GM08714 (cell line): ENCODE data around the gene DMKN.

Experiments
- H3K4me3 ChIP-seq: fragments of 200-500 bp; sonication (Bioruptor generic); 2 replicates; pipeline ENCODE4 v1.5.1; 2014; ENCODE audit warnings: mild to moderate bottlenecking, low read length, inconsistent platforms
- ZNF274 ChIP-seq: IDR thresholded peaks from 2 replicates; pipeline ENCODE4 v1.6.1; 2012; ENCODE audit warnings: mild to moderate bottlenecking, low read depth, low read length

Gene DMKN

GRCh38 chr19:35542209-35542608 is 28.8 kb upstream of the DMKN start:
- no peak for TF ChIP-seq ZNF274
- no peak overlapping the region for H3K4me3 ChIP-seq

GRCh38 chr19:35540356-35540927 is 27.0 kb upstream of the DMKN start:
- H3K4me3 ChIP-seq = no peak overlapping the region
- no peak for TF ChIP-seq ZNF274

- TF ChIP-seq ZNF274 = no peak
- H3K4me3 ChIP-seq = no peak overlapping the region
Measured at GRCh38 chr19:35539850-35540249, 26.4 kb upstream of the DMKN start.

GRCh38 chr19:35539314-35539713 is 25.9 kb upstream of the DMKN start:
- H3K4me3 ChIP-seq = no peak overlapping the region
- TF ChIP-seq ZNF274 = no peak

- TF ChIP-seq ZNF274 = no peak
- H3K4me3 ChIP-seq = no peak overlapping the region
Measured at GRCh38 chr19:35534803-35535480, 21.5 kb upstream of the DMKN start.

- no peak overlapping the region for H3K4me3 ChIP-seq
- no peak for TF ChIP-seq ZNF274
Measured at GRCh38 chr19:35533822-35534392, 20.5 kb upstream of the DMKN start.

- H3K4me3 ChIP-seq = no peak within 1 kb of the TSS
- TF ChIP-seq ZNF274 = no peak
Measured at GRCh38 chr19:35533201-35533821, 19.9 kb upstream of the DMKN start, which contains the start of gene GAPDHS. TSS of gene GAPDHS (plus strand) at chr19:35533456. CDS start at chr19:35533528, 72 bp downstream.

- H3K4me3 ChIP-seq = no peak overlapping the region
- TF ChIP-seq ZNF274 = no peak
Measured at GRCh38 chr19:35531291-35531690, 17.8 kb upstream of the DMKN start.

GRCh38 chr19:35529241-35530218 is 16.1 kb upstream of the DMKN start:
- H3K4me3 ChIP-seq = no peak overlapping the region
- no peak for TF ChIP-seq ZNF274

- TF ChIP-seq ZNF274 = no peak
- no peak within 1 kb of the TSS for H3K4me3 ChIP-seq
Measured at GRCh38 chr19:35528218-35529038, 15.0 kb upstream of the DMKN start, which contains the start of gene SBSN. TSS of gene SBSN (minus strand) at chr19:35528311. CDS start at chr19:35528281, 30 bp downstream.

- no peak for TF ChIP-seq ZNF274
- H3K4me3 ChIP-seq = no peak overlapping the region
Measured at GRCh38 chr19:35525873-35526272, 12.4 kb upstream of the DMKN start.

- no peak for TF ChIP-seq ZNF274
- no peak overlapping the region for H3K4me3 ChIP-seq
Measured at GRCh38 chr19:35524181-35524837, 10.9 kb upstream of the DMKN start.
